T-helper 9 cell (primary cell): ENCODE data around the gene SIGLEC11.
"Not testable (repeated sequence)": the region's sequence is repeated elsewhere in the genome, so short reads cannot be mapped to it uniquely, and the experiment has no call there.

Experiments
- DNase-seq: peaks from one replicate; pipeline ENCODE4 v3.0.0-alpha.2; 2020
- total RNA-seq, 2 donors: gene quantifications; one replicate each; lab custom pipeline; 2026; lab: John Stamatoyannopoulos, UW

Gene SIGLEC11, protein sequence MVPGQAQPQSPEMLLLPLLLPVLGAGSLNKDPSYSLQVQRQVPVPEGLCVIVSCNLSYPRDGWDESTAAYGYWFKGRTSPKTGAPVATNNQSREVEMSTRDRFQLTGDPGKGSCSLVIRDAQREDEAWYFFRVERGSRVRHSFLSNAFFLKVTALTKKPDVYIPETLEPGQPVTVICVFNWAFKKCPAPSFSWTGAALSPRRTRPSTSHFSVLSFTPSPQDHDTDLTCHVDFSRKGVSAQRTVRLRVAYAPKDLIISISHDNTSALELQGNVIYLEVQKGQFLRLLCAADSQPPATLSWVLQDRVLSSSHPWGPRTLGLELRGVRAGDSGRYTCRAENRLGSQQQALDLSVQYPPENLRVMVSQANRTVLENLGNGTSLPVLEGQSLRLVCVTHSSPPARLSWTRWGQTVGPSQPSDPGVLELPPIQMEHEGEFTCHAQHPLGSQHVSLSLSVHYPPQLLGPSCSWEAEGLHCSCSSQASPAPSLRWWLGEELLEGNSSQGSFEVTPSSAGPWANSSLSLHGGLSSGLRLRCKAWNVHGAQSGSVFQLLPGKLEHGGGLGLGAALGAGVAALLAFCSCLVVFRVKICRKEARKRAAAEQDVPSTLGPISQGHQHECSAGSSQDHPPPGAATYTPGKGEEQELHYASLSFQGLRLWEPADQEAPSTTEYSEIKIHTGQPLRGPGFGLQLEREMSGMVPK
- total RNA-seq: 0 reads per million in 2 donors

DNA sequence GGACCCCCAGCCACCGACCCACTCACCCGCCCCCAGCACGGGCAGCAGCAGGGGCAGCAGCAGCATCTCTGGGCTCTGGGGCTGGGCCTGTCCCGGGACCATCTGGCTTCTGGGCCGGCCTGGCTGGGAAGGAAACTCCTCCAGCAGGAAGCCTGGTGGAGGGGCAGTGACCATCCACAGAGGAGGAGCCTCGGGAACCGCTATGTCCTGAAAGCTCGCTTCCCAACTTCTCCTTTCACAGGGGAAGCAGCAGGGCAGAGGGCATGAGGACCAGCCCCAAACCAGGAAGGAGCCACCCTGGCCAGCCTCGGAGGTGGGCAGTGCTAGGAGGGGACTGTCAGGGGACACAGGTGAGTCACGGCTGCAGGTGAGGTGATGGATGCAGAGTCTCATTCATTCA, at the start of gene SIGLEC11:
SIGLEC11 (minus strand) TSS at position 193 of the 400 bp plus-strand sequence; CDS start at position 102, 91 bp downstream.
- DNase-seq: not testable (repeated sequence)

DNA sequence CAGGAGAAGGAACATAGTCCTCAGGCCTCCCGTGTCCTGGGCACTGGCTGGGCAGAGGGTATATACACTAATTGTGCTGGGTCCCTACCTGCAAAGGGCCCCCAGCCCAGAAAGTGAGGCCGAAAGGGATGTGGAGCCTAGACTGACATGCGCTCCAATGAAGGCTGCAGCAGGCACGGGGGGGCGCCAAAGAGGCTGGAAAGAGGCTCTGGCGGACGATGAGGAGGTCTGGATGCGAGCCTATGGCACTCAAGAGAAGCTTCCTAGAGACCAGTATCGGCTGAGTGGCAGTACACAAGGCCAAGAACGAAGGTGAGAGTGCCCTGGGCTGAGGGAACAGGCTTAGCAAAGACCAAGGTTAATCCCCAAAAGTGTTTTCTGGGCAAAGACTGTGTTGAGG, 47.6 kb upstream of the SIGLEC11 start:
- no peak for DNase-seq

DNA sequence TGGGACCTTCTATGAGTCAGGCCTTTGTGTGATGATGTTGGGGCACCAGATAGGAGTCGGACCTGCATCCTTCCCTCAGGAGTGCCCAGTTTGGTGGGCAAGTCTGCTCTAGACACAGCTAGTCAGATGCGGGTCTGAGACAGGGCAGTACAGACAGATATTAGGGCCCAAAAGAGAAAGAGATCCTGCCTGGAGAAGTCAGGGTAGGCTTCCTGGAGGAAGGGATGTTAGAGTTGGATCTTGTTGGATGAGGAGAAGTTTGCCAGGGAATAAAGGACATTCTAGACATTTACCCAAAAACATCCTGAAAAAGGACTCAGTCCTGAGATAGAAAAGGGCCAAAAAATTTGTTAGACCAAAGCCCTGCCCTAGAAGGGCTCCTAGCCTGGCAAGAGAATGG, 47.0 kb upstream of the SIGLEC11 start:
- no peak for DNase-seq

DNA sequence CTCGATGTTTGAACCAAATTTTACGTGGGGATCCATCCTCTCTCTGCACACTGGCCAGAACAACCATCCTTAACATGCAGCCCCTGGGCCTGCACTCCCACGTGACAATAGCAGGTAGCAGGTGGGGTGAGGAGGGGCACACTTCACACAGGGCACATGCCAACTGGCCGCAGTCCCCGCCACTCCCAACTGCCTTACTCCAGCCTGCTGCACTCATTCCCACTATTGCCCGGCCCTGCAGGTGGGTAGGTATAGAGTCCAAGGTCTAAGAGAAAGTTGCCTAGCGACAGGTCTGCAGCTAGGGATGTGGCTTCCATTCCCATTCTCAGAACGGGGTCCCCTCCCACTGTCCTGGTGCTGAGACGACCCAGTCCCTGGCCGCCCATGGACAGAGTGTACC, 46.2 kb upstream of the SIGLEC11 start:
- no peak for DNase-seq

DNA sequence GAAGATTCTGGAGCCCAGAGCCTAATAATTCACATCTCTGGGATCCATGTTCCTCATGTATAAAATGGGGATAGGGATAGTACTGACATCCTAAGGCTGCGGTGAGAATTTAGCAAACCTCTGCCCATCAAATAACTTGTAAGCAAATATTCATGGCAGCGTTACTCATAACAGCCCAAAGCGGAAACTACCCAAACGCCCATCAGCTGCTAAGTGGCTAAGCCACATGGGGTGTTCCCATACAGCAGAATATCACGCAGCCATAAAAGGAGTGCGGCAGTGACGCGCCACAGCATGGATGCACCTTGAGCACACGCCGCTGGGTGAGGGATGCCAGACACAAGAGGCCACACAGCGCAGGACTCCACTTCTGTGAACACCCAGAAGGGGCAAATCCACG, 44.5 kb upstream of the SIGLEC11 start:
- DNase-seq: no peak

DNA sequence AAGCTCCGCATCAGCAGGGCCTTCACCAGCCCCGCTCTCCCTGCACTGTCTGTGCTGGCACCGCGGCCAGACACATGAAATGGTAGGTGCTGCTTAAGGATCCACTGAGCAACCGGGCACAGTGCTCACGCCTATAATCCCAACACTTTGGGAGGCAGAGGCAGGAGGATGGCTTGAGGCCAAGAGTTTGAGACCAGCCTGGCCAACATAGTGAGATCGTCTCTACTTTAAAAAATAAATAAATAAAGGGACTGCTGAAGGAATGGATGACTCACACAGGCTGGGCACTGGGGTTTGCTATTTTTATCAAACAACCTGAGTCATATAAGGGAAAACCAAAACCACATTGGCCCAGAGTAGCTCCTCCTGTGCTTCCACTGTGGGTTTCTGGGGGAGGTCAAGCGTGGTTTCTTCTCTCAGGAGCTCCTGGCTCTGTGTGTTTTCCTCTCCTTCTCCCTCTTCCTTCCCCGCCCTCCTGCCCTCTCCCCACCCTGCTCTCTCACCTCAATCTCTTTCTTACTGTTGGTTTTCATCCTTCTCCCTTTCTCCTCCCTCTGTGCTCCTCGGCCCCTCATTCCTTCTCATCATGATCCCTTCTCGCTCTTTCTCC, 42.9 kb upstream of the SIGLEC11 start:
- no peak for DNase-seq

DNA sequence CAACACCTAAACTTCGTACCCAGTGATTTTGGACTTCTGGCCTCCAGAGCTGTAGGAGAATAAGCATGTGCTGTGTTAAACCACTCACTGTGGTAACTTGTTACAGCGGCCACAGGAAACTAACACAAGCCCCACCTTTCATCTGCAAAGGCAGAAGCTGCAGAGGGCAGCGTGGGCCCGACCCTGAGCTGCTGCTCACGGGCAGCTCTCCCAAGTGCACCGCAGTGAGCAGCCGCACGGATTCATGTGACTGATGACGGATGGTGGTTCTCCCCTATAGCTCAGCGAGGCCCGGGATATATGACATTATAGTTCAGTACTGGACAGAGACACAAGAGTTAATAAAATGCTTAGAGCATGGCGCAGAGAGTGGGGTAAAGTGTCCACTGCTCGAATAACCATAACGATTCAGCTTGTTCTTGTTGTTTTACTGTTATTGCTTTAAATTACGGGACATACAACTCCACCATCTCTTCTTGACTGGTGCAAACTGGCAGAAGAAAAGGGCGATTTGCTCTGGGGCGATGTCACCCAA, 42.3 kb upstream of the SIGLEC11 start:
- DNase-seq: no peak

DNA sequence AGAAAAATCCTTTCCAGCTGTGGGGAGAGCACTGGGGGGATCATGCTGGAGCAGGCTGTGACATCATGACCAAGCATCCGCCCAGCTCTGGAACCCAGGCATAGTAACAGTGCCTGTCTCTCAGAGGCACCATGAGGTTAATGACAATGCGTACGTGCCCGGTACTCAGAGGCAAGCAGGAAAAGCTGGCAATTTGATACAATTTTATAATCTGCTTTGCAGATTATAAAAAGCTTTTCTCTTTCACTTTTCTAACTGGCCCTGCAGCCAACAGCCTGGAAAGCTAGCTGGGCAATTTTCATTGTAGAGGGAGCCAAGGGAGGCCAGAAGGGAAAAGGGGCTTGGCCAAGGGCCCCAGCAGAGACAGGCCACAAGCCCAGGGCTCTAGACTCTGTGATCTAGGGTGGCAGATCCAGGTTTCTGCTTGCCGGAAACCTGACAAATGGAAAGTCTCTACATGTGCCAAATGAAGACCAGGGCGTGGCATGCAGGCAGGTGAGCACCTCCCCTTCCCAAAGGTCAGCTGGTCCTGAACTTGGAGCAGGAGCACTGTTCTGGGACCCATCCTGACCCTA, 41.5 kb upstream of the SIGLEC11 start:
- no peak for DNase-seq

DNA sequence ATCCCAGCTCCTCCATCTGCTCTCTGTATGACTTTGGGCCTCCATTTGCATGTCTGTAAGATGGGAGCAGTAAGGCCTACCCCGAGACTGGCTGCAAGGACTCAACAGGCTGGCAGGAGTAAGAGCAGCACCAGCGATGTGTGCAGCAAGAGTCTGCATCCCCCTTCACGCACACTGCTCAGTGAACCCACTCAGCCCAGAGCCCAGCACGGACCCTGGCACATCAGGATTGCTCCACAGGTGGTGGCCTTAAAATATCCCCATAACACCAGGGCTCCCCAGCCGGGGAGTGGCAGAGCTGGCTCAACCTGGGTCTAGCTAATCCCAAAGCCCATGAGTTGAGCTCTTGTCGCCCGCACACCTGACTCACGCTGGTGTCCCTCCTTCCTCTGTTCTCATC, 40.8 kb upstream of the SIGLEC11 start:
- DNase-seq: no peak

DNA sequence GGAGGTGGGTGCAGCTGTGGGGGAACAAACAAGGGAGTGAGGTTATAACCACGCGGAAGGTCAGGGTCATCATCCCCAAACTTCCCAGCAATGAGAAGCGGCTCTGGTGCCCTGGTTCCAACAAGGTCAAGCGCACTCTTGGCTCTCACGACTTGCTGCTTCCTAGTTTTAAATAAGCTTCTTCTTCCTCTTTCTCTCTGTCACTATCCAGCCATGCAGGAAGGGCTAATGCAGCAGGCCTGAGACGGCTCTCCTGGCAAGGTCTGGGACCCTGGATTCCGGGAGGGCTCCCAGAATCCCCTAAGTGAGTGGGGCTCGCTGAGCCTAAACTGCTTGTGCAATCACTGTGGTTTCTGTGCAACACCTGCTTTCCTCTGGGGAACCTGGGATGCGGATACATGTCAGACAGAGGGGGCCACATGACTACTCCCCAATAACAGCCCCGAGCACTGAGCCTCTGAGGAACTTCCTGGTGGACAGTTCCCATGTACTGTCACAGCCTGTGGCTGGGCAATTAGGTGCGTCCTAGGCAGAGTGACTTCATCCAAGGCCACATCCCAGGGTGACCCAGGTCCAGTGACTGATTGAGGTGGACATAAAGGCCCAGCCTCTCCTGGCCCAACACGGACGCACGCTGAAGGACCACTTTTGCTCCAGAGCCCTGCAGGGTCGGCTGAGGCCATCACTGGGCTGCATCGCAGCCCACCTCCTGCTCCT, 40.0 kb upstream of the SIGLEC11 start:
- no peak for DNase-seq

DNA sequence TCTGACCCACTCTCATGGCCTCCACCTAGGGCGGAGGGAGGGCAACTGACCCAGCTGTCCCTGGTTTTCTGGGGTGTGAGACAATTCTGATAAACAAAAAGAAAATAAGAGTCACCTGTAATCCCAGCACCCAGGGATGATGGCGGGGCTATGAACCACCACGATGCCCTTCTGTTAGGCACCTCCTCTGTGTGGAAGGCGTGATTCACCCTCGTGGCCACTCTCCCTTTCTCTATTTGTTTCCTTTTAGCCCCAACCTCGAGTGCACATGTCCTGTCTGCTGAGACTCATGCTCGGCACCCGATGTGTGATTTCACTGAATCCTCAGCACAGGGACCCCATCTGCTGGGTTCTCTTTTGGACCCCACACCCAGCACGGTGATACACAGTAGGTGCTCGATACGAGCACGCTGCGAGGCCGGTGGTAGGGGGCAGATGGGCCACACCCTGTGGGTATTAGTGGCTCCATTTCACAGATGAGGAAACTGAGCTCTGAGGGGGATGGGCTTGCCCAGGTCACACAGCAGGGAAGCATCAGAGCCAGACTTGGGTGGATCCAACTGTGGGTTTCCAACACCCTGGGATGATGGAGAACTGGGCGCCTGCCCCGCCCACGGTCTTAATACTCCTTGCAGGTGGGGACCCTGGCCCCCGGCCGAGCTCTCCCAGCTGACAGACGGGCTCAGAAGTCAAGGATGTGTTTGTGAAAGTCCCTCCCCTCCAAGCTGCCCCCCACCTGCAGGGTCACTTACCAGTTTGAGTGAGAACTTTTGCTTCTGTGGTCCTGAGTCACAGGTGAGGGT, 39.3 kb upstream of the SIGLEC11 start:
- DNase-seq: no peak

DNA sequence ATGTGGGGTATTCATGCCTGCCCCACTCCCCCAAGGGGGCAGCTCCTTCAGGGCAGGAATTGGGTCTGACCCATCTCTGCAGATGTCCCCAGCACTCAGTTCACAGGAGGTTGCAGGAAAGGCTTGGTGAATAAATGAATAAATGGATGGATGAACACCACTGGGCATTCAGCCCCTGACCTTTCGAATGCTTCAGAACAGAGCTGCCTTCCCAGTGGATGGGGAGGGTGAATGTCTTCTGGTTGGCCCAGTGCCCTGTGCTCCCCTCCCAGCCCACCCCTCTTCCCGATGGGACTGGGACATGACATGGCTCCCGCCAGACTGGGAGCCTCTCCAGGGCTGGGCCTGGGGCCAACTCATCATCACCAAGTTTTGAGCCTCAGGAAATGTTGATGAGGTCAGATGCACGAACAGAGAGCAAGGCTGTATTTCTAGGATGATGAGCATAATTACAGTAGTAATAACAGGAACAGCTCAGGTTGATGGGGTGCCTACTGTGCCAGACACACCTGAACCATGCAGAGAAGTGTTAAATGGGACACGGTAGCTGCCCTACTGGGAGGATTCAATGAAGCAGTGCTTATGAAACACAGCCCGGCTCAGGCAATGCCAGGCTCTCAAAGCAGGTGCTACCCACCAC, 38.5 kb upstream of the SIGLEC11 start:
- DNase-seq: no peak

DNA sequence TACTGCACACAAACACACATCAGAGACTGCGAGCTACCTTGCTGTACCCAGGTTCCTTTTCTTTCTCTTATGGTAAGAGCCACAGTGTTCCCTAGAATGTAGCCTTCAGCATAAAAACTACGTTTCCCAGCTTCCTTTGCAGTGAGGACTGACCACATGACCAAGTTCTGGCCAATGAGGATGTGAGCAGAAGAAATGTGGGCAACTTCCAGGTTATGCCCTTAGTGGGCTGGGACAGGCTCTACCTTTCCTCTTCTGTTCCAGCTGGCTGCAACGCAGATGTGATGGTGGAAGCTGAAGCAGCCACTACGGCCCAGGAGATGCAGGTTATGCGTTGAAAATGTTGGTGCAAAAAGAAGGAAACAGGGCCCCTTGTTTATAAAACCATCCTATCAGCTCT, 36.7 kb upstream of the SIGLEC11 start:
- no peak for DNase-seq

DNA sequence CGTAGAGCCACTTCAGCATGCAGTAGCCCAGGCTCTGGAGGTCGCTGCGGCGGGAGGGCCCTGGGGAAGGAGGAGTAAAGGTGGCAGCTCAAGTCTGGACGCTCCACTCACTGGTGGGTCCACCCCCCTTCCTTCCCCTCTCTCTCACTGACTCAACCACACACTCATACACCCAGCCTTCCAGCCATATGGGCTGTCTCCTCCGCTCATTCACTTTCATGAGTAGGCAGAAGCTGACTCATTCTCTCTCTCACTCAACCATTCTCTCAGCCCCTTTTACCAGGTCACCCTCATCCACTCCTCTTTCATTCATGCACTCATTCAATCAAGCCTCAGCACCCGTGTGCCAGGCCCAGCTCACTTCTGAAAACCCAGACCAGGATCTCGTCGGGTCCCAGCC, 27.5 kb upstream of the SIGLEC11 start:
- DNase-seq: no peak

DNA sequence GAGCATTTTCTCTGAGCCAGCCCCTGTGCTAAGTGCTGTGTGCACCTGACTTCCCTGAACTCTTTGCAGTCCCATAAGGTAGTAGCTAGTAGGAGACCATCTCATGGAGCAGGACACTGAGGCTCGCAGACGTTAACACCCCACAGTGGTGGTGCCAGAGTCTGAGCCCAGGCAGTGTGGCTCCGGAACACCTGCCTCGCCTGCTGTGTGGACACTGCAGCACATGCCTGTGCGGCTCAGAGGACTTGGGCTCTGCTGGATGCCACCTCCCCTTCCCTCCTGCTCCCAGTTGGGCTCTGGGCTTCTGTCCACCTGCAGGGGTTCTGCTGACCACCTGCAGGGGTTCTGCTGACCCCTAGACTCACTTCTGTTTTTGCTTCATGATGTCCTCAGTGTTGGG, 27.0 kb upstream of the SIGLEC11 start:
- DNase-seq: no peak

DNA sequence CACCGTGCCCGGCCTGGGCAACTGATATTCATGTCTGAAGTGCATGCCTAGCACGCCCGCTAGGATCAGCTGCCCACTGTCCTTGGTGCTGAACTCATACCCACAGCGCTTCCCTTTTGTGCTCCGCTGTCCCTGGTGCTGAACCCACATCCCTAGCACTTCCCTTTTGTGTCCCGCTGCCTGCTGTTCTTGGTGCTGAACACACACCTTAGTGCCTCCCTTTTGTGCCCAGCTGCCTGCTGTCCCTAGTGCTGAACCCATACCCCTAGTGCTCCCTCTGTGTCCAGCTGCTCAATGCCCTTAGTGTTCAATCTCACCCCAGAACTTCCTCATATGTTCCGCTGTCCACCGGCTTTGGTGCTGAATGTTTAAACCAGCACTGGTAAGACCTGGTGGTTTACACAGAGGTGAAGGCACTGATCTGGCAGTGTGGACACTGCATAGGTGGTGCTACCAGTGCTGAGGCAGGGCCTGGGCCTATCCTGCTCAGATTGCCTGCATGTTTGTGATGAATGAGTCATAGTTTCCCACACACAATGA, 26.3 kb upstream of the SIGLEC11 start:
- peak; percentile 79 for DNase-seq

DNA sequence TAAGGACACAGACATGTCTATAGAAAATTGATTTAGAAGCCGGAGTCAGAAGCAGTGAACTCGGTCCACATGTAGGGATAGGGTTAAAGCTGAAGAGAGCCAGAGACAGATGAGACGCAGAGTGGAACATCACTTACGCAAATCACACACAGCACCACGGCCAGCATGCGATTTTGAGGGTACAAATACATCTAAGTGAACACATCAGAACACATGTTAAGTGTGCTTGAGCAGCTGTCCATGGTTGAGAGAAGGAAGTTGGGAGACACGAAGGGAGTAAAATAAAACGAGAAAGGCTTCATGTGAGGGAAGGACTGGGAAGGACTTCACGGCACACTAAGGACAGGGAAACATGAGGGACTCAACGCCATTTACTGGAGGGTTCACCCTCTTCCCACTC, 25.4 kb upstream of the SIGLEC11 start:
- no peak for DNase-seq

DNA sequence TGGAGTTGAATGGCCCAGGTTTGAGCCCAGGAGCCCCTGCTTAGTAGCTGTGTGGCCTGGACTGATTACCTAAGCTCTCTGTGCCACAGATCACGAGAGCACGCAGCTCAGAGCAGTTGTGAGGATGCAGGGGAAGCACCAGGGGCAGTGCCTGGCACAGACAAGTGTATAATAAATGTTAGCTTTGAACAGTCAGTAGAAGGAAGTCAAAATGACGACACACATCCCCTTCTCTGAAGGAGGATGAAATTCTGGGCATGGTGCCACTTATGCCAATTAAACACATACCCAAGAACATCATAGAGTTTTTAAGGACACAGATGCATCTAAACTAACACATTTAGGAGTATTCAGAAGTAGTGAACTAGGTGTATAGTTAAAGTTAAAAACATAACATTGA, 24.9 kb upstream of the SIGLEC11 start:
- DNase-seq: no peak

DNA sequence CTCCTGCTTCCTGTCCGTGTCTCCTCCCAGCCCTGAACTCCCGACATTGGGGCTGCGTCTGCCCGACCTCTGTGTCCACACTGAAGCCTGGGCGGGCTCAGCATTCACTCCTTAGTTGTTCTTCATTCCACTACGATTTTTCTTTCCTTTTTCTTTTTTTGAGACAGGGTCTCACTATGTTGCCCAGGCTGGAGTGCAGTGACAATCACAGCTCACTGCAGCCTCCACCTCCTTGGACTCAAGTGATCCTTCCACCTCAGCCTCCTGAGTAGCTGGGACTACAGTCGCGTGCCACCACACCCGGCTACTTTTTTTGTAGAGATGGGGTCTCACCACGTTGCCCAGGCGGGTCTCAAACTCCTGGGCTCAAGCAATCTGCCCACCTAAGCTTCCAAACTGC, 23.5 kb upstream of the SIGLEC11 start:
- no peak for DNase-seq

DNA sequence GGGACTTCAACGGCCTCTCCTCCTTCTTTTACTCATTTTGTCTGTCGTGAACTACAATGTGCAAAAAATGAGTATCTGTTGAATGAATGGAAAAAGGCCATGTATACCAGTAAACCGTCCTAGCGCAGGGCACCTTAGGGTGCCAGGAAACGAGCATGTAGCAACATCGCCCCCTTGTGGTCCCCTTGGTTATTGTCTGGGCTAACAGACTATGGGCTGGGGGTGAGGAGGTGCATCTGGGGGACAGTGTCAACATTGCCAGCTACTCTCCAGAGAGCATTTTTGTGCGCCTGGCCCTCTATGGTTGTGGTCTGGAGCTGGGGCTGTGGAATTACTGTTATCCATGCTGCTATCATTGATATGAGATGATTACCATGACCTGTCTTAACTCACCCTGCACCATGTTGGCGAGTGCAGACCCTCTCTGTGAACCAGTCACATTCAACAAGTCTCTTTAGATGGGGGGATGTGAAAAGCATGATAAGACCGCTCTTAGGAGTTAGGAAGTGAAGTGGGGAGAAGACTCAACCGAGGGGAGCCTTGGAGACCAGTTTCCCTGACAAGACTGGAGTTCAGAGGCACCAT, 22.8 kb upstream of the SIGLEC11 start:
- peak; percentile 80 for DNase-seq
